ENCODE results near the gene EXOSC3. TPM values are rescaled to one million over a fixed set of nuclear protein-coding genes. Genes with fewer than 3 reads are reported as not detected.

EXOSC3 gene
- total and polyA plus RNA-seq, 4 donors = 23.3 to 60.8 (median 37.0) TPM

- no peak for ATAC-seq (ENCODE audit: insufficient read depth, low FRiP score)
- Histone ChIP-seq H3K27ac (ENCODE audit: low read depth in 1 of 2, low read length in 1 of 2) (no peak overlapping the region), H3K36me3 (ENCODE audit: control insufficient read depth in 4 of 4, insufficient read depth in 4 of 4, low read length in 4 of 4) (no peaks in the 10 kb centered on the region), H3K27me3 (ENCODE audit: control insufficient read depth in 3 of 3, insufficient read depth in 3 of 3, low read length in 2 of 3) (peaks cover 0 to 4% (median 0%) of the 10 kb centered on the region in 3 donors), H3K4me3 (no peak overlapping the region), H3K9me3 (ENCODE audit: control insufficient read depth in 4 of 4, insufficient read depth in 3 of 4, low read length in 3 of 4) (no peaks in the 10 kb centered on the region), H3K9ac (ENCODE audit: insufficient read depth in 1 of 2, low read length in 2 of 2) (no peak overlapping the region), H3K4me1 (ENCODE audit: control insufficient read depth in 5 of 5, insufficient read depth in 5 of 5, low read length in 5 of 5) (no peaks in the 10 kb centered on the region)
- TF ChIP-seq, protein P1, sequence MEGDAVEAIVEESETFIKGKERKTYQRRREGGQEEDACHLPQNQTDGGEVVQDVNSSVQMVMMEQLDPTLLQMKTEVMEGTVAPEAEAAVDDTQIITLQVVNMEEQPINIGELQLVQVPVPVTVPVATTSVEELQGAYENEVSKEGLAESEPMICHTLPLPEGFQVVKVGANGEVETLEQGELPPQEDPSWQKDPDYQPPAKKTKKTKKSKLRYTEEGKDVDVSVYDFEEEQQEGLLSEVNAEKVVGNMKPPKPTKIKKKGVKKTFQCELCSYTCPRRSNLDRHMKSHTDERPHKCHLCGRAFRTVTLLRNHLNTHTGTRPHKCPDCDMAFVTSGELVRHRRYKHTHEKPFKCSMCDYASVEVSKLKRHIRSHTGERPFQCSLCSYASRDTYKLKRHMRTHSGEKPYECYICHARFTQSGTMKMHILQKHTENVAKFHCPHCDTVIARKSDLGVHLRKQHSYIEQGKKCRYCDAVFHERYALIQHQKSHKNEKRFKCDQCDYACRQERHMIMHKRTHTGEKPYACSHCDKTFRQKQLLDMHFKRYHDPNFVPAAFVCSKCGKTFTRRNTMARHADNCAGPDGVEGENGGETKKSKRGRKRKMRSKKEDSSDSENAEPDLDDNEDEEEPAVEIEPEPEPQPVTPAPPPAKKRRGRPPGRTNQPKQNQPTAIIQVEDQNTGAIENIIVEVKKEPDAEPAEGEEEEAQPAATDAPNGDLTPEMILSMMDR (IDR thresholded peaks at IDR 0.05; ENCODE audit: control extremely low read depth, extremely low read depth) = no peak
- no peak for DNase-seq
- 92 to 94% methylated on average over 16 of the region's 16 CpGs for WGBS, 2 donors
Measured at GRCh38 chr9:37740128-37740527, 44.7 kb downstream of the EXOSC3 start.

- Histone ChIP-seq H3K4me3 (no peak overlapping the region), H3K36me3 (ENCODE audit: control insufficient read depth in 4 of 4, insufficient read depth in 4 of 4, low read length in 4 of 4) (no peaks in the 10 kb centered on the region), H3K27ac (ENCODE audit: low read depth in 1 of 2, low read length in 1 of 2) (no peak overlapping the region), H3K9me3 (ENCODE audit: control insufficient read depth in 4 of 4, insufficient read depth in 3 of 4, low read length in 3 of 4) (no peaks in the 10 kb centered on the region), H3K9ac (ENCODE audit: insufficient read depth in 1 of 2, low read length in 2 of 2) (no peak overlapping the region), H3K4me1 (ENCODE audit: control insufficient read depth in 5 of 5, insufficient read depth in 5 of 5, low read length in 5 of 5) (no peaks in the 10 kb centered on the region), H3K27me3 (ENCODE audit: control insufficient read depth in 3 of 3, insufficient read depth in 3 of 3, low read length in 2 of 3) (peaks cover 0 to 4% (median 0%) of the 10 kb centered on the region in 3 donors)
- no peak for ATAC-seq (ENCODE audit: insufficient read depth, low FRiP score)
- DNase-seq = no peak
- WGBS, 2 donors = 89 to 94% methylated on average over 5 of the region's 5 CpGs
- TF ChIP-seq, protein P1 (IDR thresholded peaks at IDR 0.05; ENCODE audit: control extremely low read depth, extremely low read depth) = no peak
Measured at GRCh38 chr9:37739222-37739621, 45.6 kb downstream of the EXOSC3 start.

- Histone ChIP-seq H3K9me3 (ENCODE audit: control insufficient read depth in 4 of 4, insufficient read depth in 3 of 4, low read length in 3 of 4) (no peaks in the 10 kb centered on the region), H3K4me3 (no peak overlapping the region), H3K9ac (ENCODE audit: insufficient read depth in 1 of 2, low read length in 2 of 2) (no peak overlapping the region), H3K36me3 (ENCODE audit: control insufficient read depth in 4 of 4, insufficient read depth in 4 of 4, low read length in 4 of 4) (no peaks in the 10 kb centered on the region), H3K27ac (ENCODE audit: low read depth in 1 of 2, low read length in 1 of 2) (no peak overlapping the region), H3K27me3 (ENCODE audit: control insufficient read depth in 3 of 3, insufficient read depth in 3 of 3, low read length in 2 of 3) (peaks cover 0 to 18% (median 0%) of the 10 kb centered on the region in 3 donors), H3K4me1 (ENCODE audit: control insufficient read depth in 5 of 5, insufficient read depth in 5 of 5, low read length in 5 of 5) (no peaks in the 10 kb centered on the region)
- TF ChIP-seq, protein P1 (IDR thresholded peaks at IDR 0.05; ENCODE audit: control extremely low read depth, extremely low read depth) = no peak
- 38 to 89% methylated on average over 2 of the region's 2 CpGs for WGBS, 2 donors
- DNase-seq (no peak), ATAC-seq (ENCODE audit: insufficient read depth, low FRiP score) (no peak)
Measured at GRCh38 chr9:37732952-37733351, 51.9 kb downstream of the EXOSC3 start.

DNA sequence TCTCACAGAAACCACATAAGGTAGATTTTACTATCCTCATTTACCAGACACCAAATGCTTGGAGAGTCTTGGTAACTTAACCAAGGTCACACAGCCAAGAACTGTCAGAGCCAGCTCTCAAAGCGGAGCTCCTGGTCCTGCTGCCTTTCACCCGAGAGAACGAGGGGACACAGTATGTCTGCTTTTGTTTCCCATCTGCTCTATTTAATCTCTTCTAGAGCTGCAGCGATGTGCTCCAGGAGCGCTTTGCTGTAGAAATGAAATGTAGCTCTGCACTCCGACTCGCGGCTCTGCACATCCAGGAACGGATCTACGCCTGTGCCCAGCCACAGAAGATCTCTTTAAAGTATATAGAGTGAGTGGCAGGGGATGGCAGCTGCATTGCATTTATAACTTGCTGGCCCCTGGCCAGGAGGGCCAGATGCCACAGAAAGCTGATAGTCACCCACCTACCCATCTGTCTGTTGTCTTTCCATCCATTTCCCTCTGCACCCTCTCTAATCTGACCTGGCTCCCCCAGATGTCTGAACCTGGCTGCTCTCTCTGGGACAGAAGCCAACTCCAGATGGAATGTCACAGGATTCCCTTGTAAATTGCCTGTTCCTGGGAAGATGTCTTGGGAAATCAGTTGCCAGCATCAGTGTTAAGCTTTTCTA, 52.6 kb downstream of the EXOSC3 start:
- H3K27ac ChIP-seq (ENCODE audit: low read depth in 1 of 2, low read length in 1 of 2) = no peak overlapping the region
- no peak for DNase-seq
- TF ChIP-seq, protein P1 (IDR thresholded peaks at IDR 0.05; ENCODE audit: control extremely low read depth, extremely low read depth) = no peak
- no peaks in the 10 kb centered on the region for H3K9me3 ChIP-seq (ENCODE audit: control insufficient read depth in 4 of 4, insufficient read depth in 3 of 4, low read length in 3 of 4)
- H3K4me1 ChIP-seq (ENCODE audit: control insufficient read depth in 5 of 5, insufficient read depth in 5 of 5, low read length in 5 of 5) = no peaks in the 10 kb centered on the region
- H3K9ac ChIP-seq (ENCODE audit: insufficient read depth in 1 of 2, low read length in 2 of 2) = no peak overlapping the region
- 80 to 83% methylated on average over 10 of the region's 10 CpGs for WGBS, 2 donors
- no peak for ATAC-seq (ENCODE audit: insufficient read depth, low FRiP score)
- no peaks in the 10 kb centered on the region for H3K36me3 ChIP-seq (ENCODE audit: control insufficient read depth in 4 of 4, insufficient read depth in 4 of 4, low read length in 4 of 4)
- H3K27me3 ChIP-seq (ENCODE audit: control insufficient read depth in 3 of 3, insufficient read depth in 3 of 3, low read length in 2 of 3) = peaks cover 0 to 18% (median 0%) of the 10 kb centered on the region in 3 donors
- H3K4me3 ChIP-seq = no peak overlapping the region

Data from lung (tissue), 12 donors.